Measurements from ENCODE around the gene GALNT10.
A peak's percentile ranks its signal among the peaks of the same experiment; 100 is the strongest.

GALNT10 gene

GRCh38 chr5:154395407-154396106, 205.0 kb downstream of the GALNT10 start:
- CTCF ChIA-PET, result no interaction called here
- TF ChIP-seq ZNF384 (IDR thresholded peaks at IDR 0.05) (no peak), CTBP1 (IDR thresholded peaks at IDR 0.05; ENCODE audit: borderline replicate concordance) (no peak), TARDBP (IDR thresholded peaks at IDR 0.05) (no peak), SP1 (IDR thresholded peaks at IDR 0.05) (no peak)
- no peak for DNase-seq (ENCODE audit: extremely low spot score)
- POLR2A ChIA-PET, result no interaction called here

DNA sequence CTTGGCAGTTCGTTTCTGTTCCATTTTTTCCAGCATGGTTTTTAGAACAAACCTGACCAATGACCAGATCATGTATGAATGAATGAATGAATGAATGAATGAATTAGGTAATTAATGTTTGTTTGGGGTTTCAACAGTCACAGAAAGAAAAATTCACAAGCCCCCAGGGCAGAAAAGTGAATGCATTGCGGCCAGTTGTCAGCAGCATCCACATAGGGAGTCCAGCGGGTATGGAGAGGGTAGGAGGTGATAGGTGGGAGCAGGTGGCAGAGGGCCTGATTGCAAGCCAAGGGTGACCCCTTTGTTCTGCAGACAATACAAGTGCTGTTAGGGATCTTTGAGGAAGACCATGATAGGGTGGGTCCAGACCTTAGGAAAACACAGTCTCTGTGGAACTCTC, 205.6 kb downstream of the GALNT10 start:
- TF ChIP-seq BHLHE40 (IDR thresholded peaks at IDR 0.05; ENCODE audit: borderline replicate concordance) (no peak), LEF1 (IDR thresholded peaks at IDR 0.05; ENCODE audit: borderline replicate concordance) (no peak), ZNF384 (IDR thresholded peaks at IDR 0.05) (no peak), ELF4 (IDR thresholded peaks at IDR 0.05) (no peak), ARNT (IDR thresholded peaks at IDR 0.05) (no peak), FOXA1 (IDR thresholded peaks at IDR 0.05) (no peak), HDGF (IDR thresholded peaks at IDR 0.05; ENCODE audit: borderline replicate concordance) (no peak), L3MBTL2 (conservative IDR thresholded peaks at IDR 0.05) (no peak)
- POLR2A ChIA-PET, result no interaction called here
- no peak for DNase-seq (ENCODE audit: extremely low spot score)
- CTCF ChIA-PET, result no interaction called here

DNA sequence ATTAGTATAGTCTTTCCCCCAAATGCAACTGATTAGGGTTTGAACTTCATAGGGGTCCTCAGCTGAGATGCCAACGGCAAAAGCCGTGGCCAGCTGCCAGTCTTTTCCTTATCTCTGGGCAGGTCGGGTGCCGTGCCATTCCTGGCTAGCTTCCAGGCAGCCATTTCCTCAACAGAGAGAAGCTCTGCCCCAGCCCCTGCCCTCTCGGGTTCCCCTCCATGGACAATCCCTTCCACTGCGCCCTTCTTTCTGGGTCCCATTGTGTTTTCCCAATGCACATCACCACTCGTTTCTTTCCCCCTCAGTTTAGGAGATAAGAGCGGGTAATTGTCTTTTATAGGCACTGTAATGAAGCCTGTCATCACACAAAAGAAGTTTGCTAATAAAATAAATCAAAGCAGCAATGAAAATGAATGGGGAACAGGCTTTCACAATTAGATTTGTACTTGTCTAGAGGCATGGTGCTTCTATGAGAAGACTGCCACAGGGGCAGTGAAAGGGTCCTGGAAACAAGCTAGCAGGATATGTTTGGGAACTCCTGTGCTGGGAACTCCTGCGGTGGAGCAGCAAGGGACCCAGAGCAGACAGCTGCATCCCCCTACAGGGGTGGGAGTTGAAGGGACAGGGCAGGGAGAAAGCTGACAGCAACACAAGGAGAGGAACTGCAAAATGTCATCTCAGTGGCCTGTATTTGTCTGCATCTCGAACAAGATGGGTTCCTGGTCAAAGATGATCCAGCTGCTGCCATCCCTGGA, 207.3 kb downstream of the GALNT10 start:
- ChIA-PET POLR2A (interaction anchor here (1.0 kb wide), 1 partner anchor 208 kb away, joined by 3 read pairs; the partner anchor contains the start of gene GALNT10), CTCF (no interaction called here)
- peak; percentile 46 for DNase-seq (ENCODE audit: extremely low spot score)
- TF ChIP-seq PKNOX1 (IDR thresholded peaks at IDR 0.05), result peak; percentile 42
- TF ChIP-seq FOXK2 (IDR thresholded peaks at IDR 0.05), result no peak

DNA sequence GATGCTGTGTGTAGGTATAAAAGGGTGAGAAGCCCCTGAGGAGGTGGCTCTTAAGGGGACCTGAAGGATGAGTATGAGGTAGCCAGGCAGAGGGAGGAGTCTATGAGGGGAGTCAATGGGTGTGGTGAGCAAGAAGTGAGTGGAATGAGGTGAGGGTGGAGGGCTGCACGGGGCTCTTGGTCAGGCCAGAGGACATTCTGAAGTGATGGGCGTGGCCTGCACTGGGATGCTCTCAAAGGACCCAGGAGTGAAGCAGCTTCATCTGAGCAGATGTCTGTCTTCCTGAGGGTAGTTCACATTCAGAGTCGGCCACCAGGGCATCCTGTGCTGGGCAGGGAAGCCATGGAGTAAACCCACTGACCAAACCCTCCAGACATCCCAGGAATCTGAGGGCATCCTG, 210.1 kb downstream of the GALNT10 start:
- TF ChIP-seq FOXM1 (IDR thresholded peaks at IDR 0.05; ENCODE audit: borderline replicate concordance) (no peak), HDGF (IDR thresholded peaks at IDR 0.05; ENCODE audit: borderline replicate concordance) (no peak)
- no peak for DNase-seq (ENCODE audit: extremely low spot score)
- ChIA-PET POLR2A (no interaction called here), CTCF (no interaction called here)

DNA sequence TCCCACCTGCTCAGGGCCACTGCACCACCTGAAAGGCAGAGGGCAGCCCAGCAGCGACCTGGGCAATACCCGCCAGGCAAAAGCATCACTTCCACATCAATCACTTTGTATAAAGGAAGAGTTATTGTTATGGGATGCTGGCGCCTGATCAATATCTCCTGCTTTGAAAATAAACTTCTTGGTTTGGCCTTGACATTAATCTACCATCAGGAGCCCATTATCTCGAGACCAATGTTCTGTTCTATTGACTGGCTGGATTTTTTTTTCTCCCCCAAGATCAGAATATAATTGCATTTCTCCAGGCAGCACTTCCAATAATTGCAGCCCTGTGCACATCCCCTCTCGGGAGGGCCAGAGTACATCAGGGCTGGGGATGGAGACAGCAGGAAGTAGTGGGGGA, 210.8 kb downstream of the GALNT10 start:
- POLR2A ChIA-PET, result no interaction called here
- TF ChIP-seq FOXK2 (IDR thresholded peaks at IDR 0.05) (no peak), SUZ12 (IDR thresholded peaks at IDR 0.05) (no peak), SP1 (IDR thresholded peaks at IDR 0.05) (no peak), FOXM1 (IDR thresholded peaks at IDR 0.05; ENCODE audit: borderline replicate concordance) (no peak), L3MBTL2 (conservative IDR thresholded peaks at IDR 0.05) (no peak), TARDBP (IDR thresholded peaks at IDR 0.05) (no peak), FOXA1 (IDR thresholded peaks at IDR 0.05) (no peak), CTBP1 (IDR thresholded peaks at IDR 0.05; ENCODE audit: borderline replicate concordance) (no peak), PKNOX1 (IDR thresholded peaks at IDR 0.05) (no peak), ARNT (IDR thresholded peaks at IDR 0.05) (no peak), HDGF (IDR thresholded peaks at IDR 0.05; ENCODE audit: borderline replicate concordance) (no peak), LEF1 (IDR thresholded peaks at IDR 0.05; ENCODE audit: borderline replicate concordance) (no peak), NFRKB (IDR thresholded peaks at IDR 0.05) (no peak), ELF4 (IDR thresholded peaks at IDR 0.05) (no peak), ZNF384 (IDR thresholded peaks at IDR 0.05) (no peak), BHLHE40 (IDR thresholded peaks at IDR 0.05; ENCODE audit: borderline replicate concordance) (no peak)
- CTCF ChIA-PET, result no interaction called here
- no peak for DNase-seq (ENCODE audit: extremely low spot score)

GRCh38 chr5:154401931-154402330, 211.4 kb downstream of the GALNT10 start:
- TF ChIP-seq PKNOX1 (IDR thresholded peaks at IDR 0.05) (no peak), FOXK2 (IDR thresholded peaks at IDR 0.05) (no peak), SUZ12 (IDR thresholded peaks at IDR 0.05) (no peak), FOXM1 (IDR thresholded peaks at IDR 0.05; ENCODE audit: borderline replicate concordance) (no peak), FOXA1 (IDR thresholded peaks at IDR 0.05) (no peak), L3MBTL2 (conservative IDR thresholded peaks at IDR 0.05) (no peak), ZNF384 (IDR thresholded peaks at IDR 0.05) (no peak), LEF1 (IDR thresholded peaks at IDR 0.05; ENCODE audit: borderline replicate concordance) (no peak), HDGF (IDR thresholded peaks at IDR 0.05; ENCODE audit: borderline replicate concordance) (no peak), ELF4 (IDR thresholded peaks at IDR 0.05) (no peak), ARNT (IDR thresholded peaks at IDR 0.05) (no peak)
- ChIA-PET CTCF (interaction anchor here (0.7 kb wide), 1 partner anchor 212 kb away, joined by 3 read pairs; no protein-coding TSS in a partner anchor), POLR2A (no interaction called here)
- DNase-seq (ENCODE audit: extremely low spot score), result no peak
